NCI-H1092 (cell line): ENCODE measurements around the gene ANO1.
"Not testable (repeated sequence)": the region's sequence is repeated elsewhere in the genome, so short reads cannot be mapped to it uniquely, and the experiment has no call there.

ENCODE experiments used
- DNase-seq: peaks from one replicate; lab custom pipeline; 2025; lab: John Stamatoyannopoulos, UW

Gene ANO1

DNA sequence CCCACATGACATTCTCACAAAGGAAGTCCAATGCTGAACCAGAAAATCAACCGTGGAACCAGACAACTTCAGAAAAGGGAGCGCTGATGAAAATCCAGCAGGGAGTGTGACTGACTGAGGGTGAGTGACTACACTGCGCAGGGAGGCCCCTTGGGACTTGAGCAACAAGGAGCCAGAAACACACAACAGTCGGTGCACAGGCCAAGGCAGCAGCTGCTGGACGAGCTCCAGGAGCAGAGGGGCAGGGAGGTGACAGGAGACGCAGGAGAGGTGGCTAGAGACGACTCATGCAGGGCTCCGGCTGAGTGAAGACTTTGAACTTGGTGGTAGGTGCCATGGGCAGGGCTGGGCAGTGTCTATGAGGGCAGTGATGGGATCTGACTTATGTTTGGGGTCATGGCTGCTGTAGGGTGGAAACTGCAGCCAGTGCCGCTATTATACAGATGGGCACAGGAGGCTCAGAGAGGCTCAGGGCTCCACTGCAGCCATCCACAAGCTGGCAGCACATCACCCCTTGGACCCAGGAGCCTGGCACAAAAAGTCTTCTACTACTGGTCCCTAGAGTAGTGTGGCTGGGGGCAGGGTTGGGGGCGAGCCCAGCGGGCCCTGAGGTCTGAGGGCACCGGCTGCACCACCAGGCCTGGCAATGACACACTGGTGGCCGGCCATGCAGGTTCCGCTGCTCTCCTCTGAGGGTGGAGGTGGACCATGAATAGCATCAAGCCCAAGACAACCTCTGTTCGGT lies 114.7 kb downstream of the ANO1 start:
- DNase-seq = no peak

GRCh38 chr11:70193411-70194292 lies 115.5 kb downstream of the ANO1 start:
- no peak for DNase-seq

- DNase-seq = no peak
These were observed 117.0 kb downstream of the ANO1 start for GRCh38 chr11:70194792-70195791.

GRCh38 chr11:70200212-70200844 lies 122.2 kb downstream of the ANO1 start:
- DNase-seq = no peak

- not testable (repeated sequence) for DNase-seq
These were observed 122.9 kb downstream of the ANO1 start for GRCh38 chr11:70201047-70201446.

DNA sequence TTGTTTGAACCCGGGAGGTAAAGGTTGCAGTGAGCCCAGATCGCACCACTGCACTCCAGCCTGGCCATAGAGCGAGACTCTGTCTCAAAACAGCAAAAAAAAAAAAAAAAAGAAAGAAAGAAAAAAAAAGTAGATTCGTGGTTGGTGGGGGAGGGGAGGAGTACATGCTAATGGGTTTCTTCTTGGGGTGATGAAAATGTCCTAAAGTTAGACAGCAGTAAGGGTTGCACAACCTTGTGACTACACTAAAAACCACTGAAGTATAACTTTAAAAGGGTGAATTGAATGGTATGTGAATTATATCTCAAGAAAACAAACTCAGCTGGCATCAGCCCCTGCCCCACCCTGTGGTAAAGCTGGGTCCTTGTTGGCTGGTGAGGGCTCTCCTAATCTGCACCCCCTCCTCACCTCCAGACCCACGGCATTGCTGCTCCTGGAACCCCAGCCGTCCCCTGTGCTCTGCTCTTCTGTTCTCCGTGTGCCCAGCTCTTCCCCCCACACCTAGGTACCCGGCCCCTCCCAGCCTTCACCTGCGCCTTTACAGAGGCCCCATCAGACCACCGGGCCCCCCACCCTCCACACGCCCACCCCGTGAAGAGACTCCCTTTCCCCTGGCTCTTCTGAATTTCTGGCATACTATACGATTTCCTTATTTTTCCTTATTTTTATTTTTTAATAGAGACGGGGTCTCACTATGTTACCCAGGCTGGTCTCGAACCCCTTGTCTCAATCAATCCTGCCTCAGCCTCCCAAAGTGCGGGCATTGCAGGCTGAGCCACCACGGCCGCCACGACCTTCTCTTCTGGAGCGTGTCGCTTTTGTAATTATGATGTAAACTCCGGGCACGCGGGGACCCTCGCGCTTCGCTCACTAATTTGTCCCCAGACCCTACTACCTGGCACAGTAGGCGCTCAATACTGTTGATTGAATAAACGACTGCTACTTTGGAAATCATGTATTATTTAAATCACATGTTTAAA lies 124.1 kb downstream of the ANO1 start:
- DNase-seq = no peak

DNA sequence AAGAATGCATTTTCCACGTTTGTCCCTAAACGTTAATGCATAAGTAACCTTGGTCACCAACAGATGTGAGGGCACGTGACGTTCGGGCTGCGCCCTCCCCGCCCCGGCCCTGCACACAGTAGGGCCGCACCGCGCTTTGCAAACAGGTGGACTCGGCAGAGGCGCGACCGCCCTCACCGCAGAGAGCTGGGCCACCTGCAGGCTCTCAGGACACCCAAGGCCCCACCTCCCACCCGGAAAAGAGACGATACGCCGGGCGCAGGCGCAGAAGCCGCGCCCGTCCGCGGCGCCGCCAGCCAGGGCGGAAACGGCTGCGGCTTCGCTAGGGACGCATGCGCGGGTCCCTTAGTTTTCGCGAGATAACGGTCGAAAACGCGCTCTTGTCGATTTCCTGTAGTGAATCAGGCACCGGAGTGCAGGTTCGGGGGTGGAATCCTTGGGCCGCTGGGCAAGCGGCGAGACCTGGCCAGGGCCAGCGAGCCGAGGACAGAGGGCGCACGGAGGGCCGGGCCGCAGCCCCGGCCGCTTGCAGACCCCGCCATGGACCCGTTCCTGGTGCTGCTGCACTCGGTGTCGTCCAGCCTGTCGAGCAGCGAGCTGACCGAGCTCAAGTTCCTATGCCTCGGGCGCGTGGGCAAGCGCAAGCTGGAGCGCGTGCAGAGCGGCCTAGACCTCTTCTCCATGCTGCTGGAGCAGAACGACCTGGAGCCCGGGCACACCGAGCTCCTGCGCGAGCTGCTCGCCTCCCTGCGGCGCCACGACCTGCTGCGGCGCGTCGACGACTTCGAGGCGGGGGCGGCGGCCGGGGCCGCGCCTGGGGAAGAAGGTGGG lies 125.0 kb downstream of the ANO1 start, which contains the start of gene FADD:
Gene FADD (plus strand): TSS at position 377 of the 831 bp plus-strand sequence. CDS start 164 bp downstream, at position 541.
- peak; percentile 96 for DNase-seq

- no peak for DNase-seq
These were observed 125.8 kb downstream of the ANO1 start for GRCh38 chr11:70203751-70204465.

DNA sequence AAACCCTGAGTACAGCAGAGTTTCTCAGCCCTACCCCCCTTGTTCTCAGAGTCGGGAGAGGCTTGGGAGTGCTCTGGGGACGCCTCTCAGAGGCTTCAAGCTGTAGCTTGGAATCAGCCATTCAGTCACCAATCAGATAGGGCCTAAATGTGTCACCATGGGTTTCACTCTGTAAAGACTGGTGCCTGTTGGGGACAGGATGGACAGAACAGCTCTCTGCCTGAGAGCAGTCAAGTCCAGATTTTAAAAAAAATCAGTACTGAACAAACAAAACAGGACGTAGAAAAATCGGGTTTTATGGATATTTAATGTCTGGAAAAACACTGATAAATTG lies 126.3 kb downstream of the ANO1 start:
- DNase-seq = no peak

- DNase-seq = no peak
These were observed 127.1 kb downstream of the ANO1 start for GRCh38 chr11:70205049-70205725.

- no peak for DNase-seq
These were observed 127.6 kb downstream of the ANO1 start for GRCh38 chr11:70205766-70206165.

DNA sequence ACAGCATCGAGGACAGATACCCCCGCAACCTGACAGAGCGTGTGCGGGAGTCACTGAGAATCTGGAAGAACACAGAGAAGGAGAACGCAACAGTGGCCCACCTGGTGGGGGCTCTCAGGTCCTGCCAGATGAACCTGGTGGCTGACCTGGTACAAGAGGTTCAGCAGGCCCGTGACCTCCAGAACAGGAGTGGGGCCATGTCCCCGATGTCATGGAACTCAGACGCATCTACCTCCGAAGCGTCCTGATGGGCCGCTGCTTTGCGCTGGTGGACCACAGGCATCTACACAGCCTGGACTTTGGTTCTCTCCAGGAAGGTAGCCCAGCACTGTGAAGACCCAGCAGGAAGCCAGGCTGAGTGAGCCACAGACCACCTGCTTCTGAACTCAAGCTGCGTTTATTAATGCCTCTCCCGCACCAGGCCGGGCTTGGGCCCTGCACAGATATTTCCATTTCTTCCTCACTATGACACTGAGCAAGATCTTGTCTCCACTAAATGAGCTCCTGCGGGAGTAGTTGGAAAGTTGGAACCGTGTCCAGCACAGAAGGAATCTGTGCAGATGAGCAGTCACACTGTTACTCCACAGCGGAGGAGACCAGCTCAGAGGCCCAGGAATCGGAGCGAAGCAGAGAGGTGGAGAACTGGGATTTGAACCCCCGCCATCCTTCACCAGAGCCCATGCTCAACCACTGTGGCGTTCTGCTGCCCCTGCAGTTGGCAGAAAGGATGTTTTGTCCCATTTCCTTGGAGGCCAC lies 128.3 kb downstream of the ANO1 start:
- DNase-seq = no peak

- no peak for DNase-seq
These were observed 128.9 kb downstream of the ANO1 start for GRCh38 chr11:70206982-70207376.

DNA sequence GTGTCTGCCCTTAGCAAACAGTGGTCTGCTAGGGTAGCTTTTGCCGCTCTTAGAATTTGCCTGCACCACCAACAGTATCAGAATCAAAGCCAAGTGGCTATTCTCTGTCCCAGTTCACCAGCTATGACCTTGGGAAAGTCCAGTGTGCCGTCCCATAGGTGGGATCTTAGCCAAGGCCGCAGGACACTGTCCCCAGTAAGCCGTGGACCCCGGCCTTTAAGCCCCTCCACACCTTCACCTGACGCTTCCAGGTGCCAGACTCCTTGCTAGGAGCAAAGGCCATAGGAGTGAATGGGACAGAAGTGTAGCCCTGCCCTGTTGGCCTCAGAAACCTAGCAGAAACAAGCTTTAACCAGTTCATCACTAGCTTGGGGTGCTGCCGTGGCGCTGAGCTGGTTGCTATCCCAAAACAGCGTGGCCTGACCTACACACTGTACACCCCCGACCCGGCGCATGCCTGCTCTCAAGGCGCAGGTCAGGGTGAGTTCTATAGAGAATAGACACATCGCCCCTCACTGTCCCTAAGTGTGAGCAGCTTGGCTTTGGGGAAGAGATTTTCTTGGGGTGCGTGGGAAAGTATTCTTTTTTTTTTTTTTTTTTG lies 129.5 kb downstream of the ANO1 start:
- no peak for DNase-seq

- no peak for DNase-seq
These were observed 131.3 kb downstream of the ANO1 start for GRCh38 chr11:70209391-70209912.

DNA sequence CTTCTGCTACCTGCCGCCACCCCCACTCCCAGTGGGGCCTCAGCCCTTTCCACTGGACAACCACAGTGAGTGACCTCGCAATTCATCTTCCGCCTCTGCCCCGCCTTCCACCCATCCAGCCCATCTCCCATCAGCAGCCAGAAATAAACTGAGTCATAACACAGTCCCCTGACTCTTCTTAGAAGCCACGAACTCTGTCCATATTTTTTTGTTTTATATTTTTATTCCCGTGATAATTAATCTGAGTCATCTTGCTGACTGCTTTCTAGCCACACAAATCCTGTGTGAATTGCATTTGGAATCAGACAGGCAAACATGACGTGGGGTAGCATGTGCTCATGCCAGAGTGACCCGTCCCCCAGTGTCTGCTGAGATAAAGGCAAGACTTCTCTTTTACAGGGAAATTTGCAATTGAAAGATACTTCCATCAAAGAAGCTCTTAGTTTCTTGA lies 132.0 kb downstream of the ANO1 start:
- DNase-seq = no peak

GRCh38 chr11:70210530-70210929 lies 132.4 kb downstream of the ANO1 start:
- DNase-seq = no peak
